Pons (tissue), 1 donor: ENCODE results near the gene NCAM1.

ENCODE experiments used
- DNase-seq: peaks from one replicate; pipeline ENCODE4 v3.0.0-alpha.2; 2016; ENCODE audit warnings: low spot score

NCAM1 gene

GRCh38 chr11:113087706-113088105, 126.5 kb downstream of the NCAM1 start:
- no peak for DNase-seq

- DNase-seq = no peak
Measured at GRCh38 chr11:113090716-113091480, 129.7 kb downstream of the NCAM1 start.

GRCh38 chr11:113091481-113091780, 130.2 kb downstream of the NCAM1 start:
- DNase-seq = no peak

- DNase-seq = no peak
Measured at GRCh38 chr11:113096648-113097047, 135.4 kb downstream of the NCAM1 start.

DNA sequence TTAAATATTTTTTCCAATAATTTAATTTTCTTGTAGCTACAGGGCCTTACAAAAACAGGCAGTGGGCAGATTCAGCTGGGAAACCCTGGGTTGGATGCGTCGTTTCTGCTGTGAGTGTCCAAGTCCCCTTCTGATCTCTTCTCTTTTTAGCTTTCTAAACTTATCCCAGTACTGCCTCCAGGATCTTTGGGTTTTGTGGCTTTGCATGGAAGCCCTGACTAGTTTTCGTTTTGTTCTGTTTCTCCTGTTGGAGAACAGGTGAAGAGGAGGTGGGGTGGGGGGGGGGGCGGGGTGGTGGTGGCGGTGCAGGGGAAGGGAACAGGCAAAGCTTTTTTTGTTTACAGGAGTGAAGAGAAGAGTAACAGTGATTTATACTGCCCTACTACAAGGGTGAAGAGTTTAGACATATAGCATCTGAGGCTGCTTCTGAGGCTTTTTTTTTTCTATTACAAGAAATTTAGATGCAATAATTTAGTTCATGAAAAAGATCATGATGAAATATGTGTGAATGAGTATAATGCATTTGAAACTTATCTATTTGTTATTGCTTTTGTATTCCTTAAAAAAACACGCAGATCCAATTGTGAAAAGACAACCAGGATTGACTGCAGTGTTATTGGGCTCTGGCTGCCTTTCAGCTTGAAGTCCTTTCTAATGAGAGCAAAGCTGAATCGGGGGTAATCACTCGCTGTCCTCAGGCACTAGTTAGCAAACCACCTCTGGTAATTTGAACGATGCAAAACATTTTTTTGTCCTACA, 142.9 kb downstream of the NCAM1 start:
- DNase-seq = no peak

- no peak for DNase-seq
Measured at GRCh38 chr11:113104691-113105251, 143.6 kb downstream of the NCAM1 start.

- DNase-seq = no peak
Measured at GRCh38 chr11:113105592-113105991, 144.4 kb downstream of the NCAM1 start.

DNA sequence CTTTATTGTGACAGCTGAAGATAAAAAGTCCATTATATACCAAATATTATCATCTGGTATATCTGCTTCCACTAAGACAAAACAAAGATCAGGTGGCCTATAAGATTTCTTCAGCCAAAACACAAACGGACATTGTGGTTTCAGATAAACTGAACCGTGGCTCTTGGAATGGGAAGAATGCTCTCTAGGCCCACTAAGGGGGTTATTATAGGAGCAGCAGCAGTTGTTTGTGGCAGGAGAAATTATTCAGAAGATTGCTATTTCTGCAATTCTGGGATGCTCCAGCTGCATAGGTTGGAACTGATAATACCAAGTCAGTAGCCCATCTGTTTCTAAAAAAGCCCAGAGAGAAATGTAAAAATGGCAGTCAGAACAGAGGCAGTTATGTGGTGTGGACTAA, 145.3 kb downstream of the NCAM1 start:
- DNase-seq = no peak

DNA sequence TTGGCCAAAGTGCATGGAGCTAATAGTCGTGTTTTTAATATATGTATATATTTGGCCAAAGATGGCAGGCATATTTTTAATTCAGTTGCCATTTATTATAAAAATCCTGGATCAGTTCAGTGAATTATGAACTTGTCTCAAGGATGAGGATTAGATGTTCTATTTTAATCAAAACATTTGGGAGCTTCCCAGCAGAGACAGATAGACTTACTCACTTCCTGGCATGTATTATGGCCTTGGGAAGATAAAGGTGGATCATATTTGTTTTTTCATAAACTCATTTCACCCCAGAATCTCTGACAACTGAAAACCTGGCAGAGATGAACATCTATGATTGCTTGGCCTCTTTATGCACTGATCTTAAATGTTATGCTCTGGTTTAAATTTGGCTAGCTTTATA, 148.8 kb downstream of the NCAM1 start:
- DNase-seq = no peak

GRCh38 chr11:113111156-113111555, 149.9 kb downstream of the NCAM1 start:
- DNase-seq = no peak

- DNase-seq = no peak
Measured at GRCh38 chr11:113112307-113112706, 151.1 kb downstream of the NCAM1 start.

DNA sequence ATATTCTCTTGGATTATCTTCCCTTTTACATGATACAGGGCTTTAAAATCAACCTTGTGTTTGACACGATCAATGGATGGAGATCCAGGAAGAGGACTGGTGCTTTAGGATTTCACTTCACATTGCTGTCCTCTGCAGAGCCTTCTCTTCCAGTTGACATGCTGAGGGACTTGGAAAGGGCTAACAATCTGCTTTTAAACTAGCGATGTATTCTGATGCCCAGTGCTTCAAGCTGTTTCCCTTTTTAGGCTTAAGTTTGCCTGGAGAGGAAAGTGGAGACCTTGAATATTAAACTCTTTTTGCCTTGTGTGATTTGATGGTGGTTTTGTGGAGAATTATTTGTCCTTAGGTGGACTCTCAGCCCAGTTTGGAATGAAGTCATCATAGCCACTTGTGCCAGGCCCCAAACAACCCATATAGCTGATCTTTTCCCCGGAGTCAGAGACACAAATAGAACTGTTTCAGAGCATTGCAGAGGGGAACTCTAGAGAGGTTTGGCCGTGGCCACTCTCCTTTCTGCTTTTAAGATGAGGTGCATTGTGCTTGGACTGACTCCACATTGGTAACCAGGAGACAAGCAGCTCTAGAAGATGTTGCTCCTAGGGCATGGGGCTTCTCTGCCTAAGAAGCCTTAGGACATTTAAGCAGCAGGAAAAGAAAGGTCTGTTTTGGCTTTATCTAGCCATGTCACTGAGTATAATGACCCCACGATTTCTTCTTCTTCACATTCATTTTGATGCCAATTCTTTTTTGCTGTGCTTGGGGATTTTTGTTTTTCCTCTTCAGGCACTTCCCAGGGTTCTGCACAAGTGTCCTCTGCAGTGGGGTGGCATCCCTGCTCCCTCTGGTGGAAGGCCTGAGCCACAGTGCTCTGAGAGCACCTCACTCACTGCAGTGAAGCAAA, 152.8 kb downstream of the NCAM1 start:
- DNase-seq = peak; percentile 90

DNA sequence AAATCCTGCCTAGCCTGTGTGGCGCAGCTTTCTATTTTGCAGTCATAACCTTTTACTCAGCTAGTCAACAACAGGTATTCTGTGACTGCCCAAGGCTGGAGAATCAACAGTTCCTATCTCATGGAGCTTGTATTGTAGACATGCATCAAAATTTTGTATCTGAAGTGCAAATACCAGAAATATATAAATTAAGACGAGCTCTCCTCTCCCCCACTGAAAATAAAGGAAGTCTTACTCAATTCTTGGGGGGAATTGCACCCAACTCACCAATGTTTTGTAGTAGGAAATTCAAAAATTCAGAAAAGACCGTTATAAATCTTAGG, 153.4 kb downstream of the NCAM1 start:
- no peak for DNase-seq

- no peak for DNase-seq
Measured at GRCh38 chr11:113118104-113118503, 156.9 kb downstream of the NCAM1 start.

DNA sequence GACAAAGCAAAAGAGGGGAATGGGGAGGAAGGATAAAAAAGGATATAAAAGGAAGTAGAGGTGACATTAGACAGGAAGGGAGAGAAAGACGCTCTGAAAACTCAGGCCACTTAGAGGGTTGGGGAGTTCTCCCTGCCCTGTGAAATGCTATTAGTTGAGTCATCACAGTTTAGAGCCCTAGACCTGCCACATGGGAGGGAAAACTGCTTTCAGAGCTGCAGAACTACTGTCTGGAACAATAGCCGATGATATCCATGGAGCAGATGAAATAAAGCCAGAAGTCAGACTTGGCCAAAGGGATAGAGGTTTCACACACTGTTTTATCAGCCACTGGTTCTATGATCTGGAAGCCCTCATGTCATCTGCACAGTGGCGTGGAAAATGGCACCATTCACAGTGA, 157.9 kb downstream of the NCAM1 start:
- DNase-seq = no peak

DNA sequence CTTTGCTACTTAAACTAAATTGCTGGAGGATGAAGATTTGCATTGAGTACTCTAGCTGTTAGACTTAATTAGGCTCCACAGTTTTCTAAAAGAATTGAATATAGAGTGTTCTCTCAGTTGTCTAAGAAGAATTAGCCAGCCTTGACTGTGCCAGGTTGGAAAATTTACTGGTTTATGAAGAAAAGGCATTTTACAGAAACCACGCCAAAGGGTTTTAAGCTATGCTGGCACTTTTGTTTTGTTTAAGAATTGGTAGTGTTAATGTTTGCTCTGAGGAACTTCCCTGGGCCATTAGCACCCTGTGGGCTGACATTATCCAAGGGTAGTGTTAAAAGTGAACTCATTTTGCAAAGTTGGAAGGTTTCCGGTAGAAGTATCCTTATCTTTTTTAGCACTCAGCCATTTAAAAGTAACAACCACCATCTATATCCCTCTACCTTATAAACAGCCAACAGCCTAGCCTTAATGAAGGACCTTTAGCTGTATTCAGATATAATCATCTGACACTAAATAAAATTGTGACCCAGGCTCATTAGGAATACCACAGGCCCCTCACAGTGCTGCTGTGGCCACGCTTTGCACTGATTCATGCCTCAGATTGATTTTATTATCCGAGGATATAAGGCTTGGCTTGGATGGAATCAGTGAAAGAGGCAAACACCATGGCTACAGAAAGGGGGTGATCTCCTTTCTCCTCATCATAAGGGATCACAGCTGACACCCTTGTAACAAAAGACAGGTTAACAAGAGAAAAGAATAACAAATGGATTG, 158.9 kb downstream of the NCAM1 start:
- DNase-seq = no peak

- no peak for DNase-seq
Measured at GRCh38 chr11:113121746-113122145, 160.5 kb downstream of the NCAM1 start.

DNA sequence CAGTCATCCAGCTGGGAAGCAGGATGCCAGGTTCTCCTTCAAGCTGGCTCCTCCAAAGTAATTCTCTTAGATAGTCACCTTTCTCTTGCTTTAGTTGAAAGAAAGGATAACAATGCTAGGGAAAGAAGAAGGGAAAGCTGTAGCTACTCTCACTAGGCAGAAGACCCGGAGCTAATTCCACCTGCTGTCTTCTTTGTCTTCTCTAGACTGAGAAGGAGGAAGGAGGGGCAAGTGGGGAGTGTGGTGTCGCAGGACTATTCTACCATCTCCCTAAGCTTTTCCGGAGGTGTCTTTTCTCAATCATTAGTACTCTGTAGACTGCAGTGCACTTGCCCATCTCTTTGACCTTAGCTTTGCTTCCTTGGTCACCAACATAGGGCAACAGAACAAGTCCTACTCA, 162.8 kb downstream of the NCAM1 start:
- no peak for DNase-seq

GRCh38 chr11:113124578-113124977, 163.4 kb downstream of the NCAM1 start:
- DNase-seq = no peak

DNA sequence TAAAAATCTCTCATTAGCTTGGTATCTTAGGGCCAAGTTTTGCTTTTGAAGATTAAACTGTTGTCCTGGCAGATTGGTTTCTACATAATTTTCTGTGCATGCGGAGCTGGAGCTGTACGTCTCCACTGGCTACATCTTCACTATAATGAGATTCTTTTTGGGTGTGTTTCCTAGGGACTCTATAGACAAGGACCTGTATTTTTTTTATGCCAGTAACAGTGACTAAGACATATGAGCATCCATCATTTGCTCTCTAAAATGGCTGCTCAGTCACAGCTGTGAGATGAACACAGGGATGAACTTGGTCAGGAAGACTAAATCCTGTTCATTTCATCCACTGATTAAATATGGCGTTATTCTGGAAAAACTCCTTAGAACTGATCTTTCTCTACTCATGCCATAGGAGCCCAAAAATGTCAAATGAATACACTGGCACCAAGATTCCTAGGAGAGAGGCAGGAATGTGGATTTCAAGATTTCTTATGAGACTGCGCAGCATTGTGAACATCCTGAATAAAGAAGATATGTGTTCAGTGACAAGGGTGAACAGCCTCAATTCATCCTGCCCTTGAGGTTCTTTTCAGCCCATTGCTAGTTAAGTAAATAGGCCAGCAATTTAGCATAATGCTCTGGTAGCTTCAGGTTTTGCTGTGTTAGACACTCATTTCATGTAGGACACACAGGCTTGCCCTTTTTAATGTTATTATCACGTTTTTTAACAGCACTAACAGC, 168.2 kb downstream of the NCAM1 start:
- DNase-seq = no peak
